ENCODE results near the gene PRKG1. TPM values are rescaled to one million over a fixed set of nuclear protein-coding genes. Genes with fewer than 3 reads are reported as not detected.
A peak's percentile ranks its signal among the peaks of the same experiment; 100 is the strongest.

The PRKG1 gene
- total RNA-seq, 1 experiment from 2014 or later, result 10.4 TPM

DNA sequence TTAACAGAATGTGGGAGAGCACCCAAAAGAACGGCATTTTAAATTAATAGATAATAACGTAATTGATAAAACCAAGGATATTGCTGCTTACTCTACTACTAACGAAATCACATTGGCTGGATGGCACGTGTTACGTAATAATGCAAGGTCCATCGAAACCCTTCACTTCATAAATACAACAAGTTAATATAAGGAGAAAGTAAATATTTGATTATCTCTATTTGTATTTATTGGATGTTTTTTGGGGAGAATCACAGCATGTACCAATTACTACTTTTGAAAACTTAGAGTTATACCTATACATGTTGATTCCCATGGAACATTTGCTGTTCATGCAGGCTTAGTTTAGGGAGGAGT lies 1.6 kb downstream of the PRKG1 start:
- Histone ChIP-seq H3K79me1 (ENCODE audit: insufficient read depth, low read depth, low read length, poor library complexity, severe bottlenecking) (no peaks in the 10 kb centered on the region), H4K8ac (replicated peaks; ENCODE audit: insufficient read length, low read depth, low read length) (no peak overlapping the region), H2BK15ac (ENCODE audit: low read depth, low read length) (no peak overlapping the region), H2BK12ac (ENCODE audit: insufficient read length, low read depth, low read length) (no peak overlapping the region), H2BK20ac (ENCODE audit: low read depth, low read length, poor library complexity, severe bottlenecking) (no peak overlapping the region), H4K91ac (ENCODE audit: insufficient read length, low read depth, low read length) (no peak overlapping the region), H3K23ac (ENCODE audit: insufficient read length, low read depth, low read length) (no peak overlapping the region), H4K5ac (ENCODE audit: insufficient read length, low read depth, low read length) (no peak overlapping the region), H3T11ph (ENCODE audit: low read length) (no peak overlapping the region), H3K9me3 (ENCODE audit: control insufficient read depth, low read depth, low read length) (no peaks in the 10 kb centered on the region), H3K4ac (ENCODE audit: low read depth, low read length) (no peak overlapping the region), H3K79me2 (ENCODE audit: insufficient read depth, low read length) (no peaks in the 10 kb centered on the region), H3K18ac (ENCODE audit: insufficient read length, low read depth, low read length) (no peak overlapping the region), H2AFZ (ENCODE audit: low read length) (no peak overlapping the region), H4K20me1 (ENCODE audit: control insufficient read depth, insufficient read depth, insufficient read length) (no peaks in the 10 kb centered on the region), H3K23me2 (ENCODE audit: insufficient read length, low read depth, low read length, poor library complexity, severe bottlenecking) (peaks cover 17% of the 10 kb centered on the region), H3K9ac (ENCODE audit: extremely low read depth, insufficient read length, low read length) (no peak overlapping the region), H2AK5ac (ENCODE audit: insufficient read length, low read length) (no peak overlapping the region), H3K4me1 (ENCODE audit: insufficient read depth, low read length) (peaks cover 13% of the 10 kb centered on the region), H2BK5ac (ENCODE audit: insufficient read length, low read length) (no peak overlapping the region), H3K27ac (ENCODE audit: insufficient read length, low read depth, low read length) (no peak overlapping the region), H3K56ac (ENCODE audit: insufficient read length, low read depth, low read length) (no peak overlapping the region), H3K4me2 (ENCODE audit: insufficient read depth, insufficient read length, low read length) (peak overlapping the region; percentile 78), H3K14ac (ENCODE audit: insufficient read depth, low read length) (no peak overlapping the region), H3K27me3 (ENCODE audit: insufficient read depth, low read length) (no peaks in the 10 kb centered on the region; the same call in 1 of the 2 replicates), H2BK120ac (ENCODE audit: low read depth, low read length, poor library complexity, severe bottlenecking) (no peak overlapping the region)
- no CpG with 5 or more reads among the region's 6 CpGs for WGBS (ENCODE audit: extremely low coverage, insufficient read length, low lambda C conversion rate)
- no peaks in the 10 kb centered on the region; a peak in 1 of 7 replicates for H3K36me3 Mint-ChIP-seq (ENCODE audit: insufficient read depth in 1 of 3, low read depth in 3 of 3)
- H3K27ac Mint-ChIP-seq, result no peak overlapping the region
- TF ChIP-seq, protein P1, sequence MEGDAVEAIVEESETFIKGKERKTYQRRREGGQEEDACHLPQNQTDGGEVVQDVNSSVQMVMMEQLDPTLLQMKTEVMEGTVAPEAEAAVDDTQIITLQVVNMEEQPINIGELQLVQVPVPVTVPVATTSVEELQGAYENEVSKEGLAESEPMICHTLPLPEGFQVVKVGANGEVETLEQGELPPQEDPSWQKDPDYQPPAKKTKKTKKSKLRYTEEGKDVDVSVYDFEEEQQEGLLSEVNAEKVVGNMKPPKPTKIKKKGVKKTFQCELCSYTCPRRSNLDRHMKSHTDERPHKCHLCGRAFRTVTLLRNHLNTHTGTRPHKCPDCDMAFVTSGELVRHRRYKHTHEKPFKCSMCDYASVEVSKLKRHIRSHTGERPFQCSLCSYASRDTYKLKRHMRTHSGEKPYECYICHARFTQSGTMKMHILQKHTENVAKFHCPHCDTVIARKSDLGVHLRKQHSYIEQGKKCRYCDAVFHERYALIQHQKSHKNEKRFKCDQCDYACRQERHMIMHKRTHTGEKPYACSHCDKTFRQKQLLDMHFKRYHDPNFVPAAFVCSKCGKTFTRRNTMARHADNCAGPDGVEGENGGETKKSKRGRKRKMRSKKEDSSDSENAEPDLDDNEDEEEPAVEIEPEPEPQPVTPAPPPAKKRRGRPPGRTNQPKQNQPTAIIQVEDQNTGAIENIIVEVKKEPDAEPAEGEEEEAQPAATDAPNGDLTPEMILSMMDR (conservative IDR thresholded peaks at IDR 0.05), result no peak
- no peak for DNase-seq
- peaks cover 38% of the 10 kb centered on the region for H3K27me3 Mint-ChIP-seq (ENCODE audit: low read depth)
- H3K4me3 Mint-ChIP-seq, result peak overlapping the region; percentile 93 to 94; a peak in 3 of 5 replicates
- no peaks in the 10 kb centered on the region for H3K9me3 Mint-ChIP-seq
- peaks cover 44 to 50% of the 10 kb centered on the region in 2 experiments for H3K4me1 Mint-ChIP-seq

Data from H9 (cell line).